Measurements from ENCODE around the gene MRM1. TPM values are rescaled to one million over a fixed set of nuclear protein-coding genes. Genes with fewer than 3 reads are reported as not detected.
A peak's percentile ranks its signal among the peaks of the same experiment; 100 is the strongest.

Gene MRM1
- total RNA-seq, 1 donor from 2014 or later: 3.6 TPM

GRCh38 chr17:36641877-36642845 lies 40.8 kb downstream of the MRM1 start:
- Mint-ChIP-seq H3K27me3 (ENCODE audit: unreplicated experiment) (peaks cover 89% of the 10 kb centered on the region), H3K9me3 (ENCODE audit: unreplicated experiment) (peaks cover 3% of the 10 kb centered on the region), H3K4me3 (ENCODE audit: unreplicated experiment) (peak overlapping the region; percentile 74), H3K27ac (ENCODE audit: unreplicated experiment) (no peak overlapping the region), H3K36me3 (ENCODE audit: unreplicated experiment) (no peaks in the 10 kb centered on the region), H3K4me1 (ENCODE audit: unreplicated experiment) (peaks cover 13% of the 10 kb centered on the region)
- DNase-seq (ENCODE audit: extremely low spot score, unreplicated experiment): no peak
- TF ChIP-seq, protein P1, sequence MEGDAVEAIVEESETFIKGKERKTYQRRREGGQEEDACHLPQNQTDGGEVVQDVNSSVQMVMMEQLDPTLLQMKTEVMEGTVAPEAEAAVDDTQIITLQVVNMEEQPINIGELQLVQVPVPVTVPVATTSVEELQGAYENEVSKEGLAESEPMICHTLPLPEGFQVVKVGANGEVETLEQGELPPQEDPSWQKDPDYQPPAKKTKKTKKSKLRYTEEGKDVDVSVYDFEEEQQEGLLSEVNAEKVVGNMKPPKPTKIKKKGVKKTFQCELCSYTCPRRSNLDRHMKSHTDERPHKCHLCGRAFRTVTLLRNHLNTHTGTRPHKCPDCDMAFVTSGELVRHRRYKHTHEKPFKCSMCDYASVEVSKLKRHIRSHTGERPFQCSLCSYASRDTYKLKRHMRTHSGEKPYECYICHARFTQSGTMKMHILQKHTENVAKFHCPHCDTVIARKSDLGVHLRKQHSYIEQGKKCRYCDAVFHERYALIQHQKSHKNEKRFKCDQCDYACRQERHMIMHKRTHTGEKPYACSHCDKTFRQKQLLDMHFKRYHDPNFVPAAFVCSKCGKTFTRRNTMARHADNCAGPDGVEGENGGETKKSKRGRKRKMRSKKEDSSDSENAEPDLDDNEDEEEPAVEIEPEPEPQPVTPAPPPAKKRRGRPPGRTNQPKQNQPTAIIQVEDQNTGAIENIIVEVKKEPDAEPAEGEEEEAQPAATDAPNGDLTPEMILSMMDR (IDR thresholded peaks at IDR 0.05): no peak

DNA sequence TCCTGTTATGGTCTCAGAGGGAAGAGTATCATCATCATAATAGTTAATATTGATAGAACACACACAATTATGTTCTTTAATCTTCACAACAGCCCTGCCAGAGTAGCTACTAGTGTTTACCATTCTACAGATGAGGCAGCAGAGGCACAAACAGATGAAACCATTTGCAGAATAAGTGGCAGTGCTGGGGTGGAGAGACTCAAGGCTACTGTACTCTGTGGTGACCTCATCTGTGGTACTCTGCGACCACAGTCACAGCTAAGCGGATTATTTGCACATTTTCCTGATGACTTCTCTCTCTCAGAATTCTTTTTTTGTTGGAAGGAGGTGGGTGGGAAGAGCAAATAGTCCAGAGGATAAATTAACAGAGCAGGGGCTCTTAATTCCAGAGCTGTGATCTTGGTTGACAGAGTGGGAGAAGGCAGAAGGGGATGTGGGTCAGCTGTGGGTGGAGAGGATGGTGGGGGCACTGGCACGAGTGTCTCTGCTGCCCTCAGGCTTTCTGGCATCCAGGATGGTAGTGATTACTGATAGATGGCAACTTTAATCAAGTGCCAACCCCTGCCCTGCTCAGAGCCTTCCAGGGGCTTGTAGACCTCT lies 41.8 kb downstream of the MRM1 start:
- peaks cover 13% of the 10 kb centered on the region for H3K4me1 Mint-ChIP-seq (ENCODE audit: unreplicated experiment)
- TF ChIP-seq, protein P1 (IDR thresholded peaks at IDR 0.05): no peak
- no peak overlapping the region for H3K4me3 Mint-ChIP-seq (ENCODE audit: unreplicated experiment)
- no peaks in the 10 kb centered on the region for H3K36me3 Mint-ChIP-seq (ENCODE audit: unreplicated experiment)
- peaks cover 3% of the 10 kb centered on the region for H3K9me3 Mint-ChIP-seq (ENCODE audit: unreplicated experiment)
- H3K27me3 Mint-ChIP-seq (ENCODE audit: unreplicated experiment): peaks cover 81% of the 10 kb centered on the region
- no peak for DNase-seq (ENCODE audit: extremely low spot score, unreplicated experiment)
- no peak overlapping the region for H3K27ac Mint-ChIP-seq (ENCODE audit: unreplicated experiment)

DNA sequence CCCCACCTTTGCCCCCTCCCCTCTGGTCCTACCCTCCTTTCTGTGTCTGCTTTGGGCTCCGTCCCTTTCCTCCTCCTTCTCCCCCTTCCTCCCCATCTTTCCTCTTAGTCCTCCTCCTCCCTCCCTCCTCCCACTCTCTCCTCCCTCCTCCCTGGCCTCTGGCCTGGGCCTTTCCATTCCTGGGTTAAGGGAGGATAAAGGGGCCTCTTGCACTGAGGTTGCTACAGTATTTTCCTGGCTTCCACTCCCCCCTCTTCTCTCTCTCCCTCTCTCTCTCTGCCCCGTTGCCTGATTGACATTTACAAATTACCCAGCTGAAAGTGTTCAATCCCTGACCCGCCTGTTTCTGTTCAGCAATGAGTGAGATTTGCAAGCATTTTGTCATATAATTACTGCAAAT lies 44.0 kb downstream of the MRM1 start:
- no peak for DNase-seq (ENCODE audit: extremely low spot score, unreplicated experiment)
- H3K4me1 Mint-ChIP-seq (ENCODE audit: unreplicated experiment): peaks cover 13% of the 10 kb centered on the region
- H3K27ac Mint-ChIP-seq (ENCODE audit: unreplicated experiment): no peak overlapping the region
- no peak overlapping the region for H3K4me3 Mint-ChIP-seq (ENCODE audit: unreplicated experiment)
- TF ChIP-seq, protein P1 (IDR thresholded peaks at IDR 0.05): no peak
- H3K36me3 Mint-ChIP-seq (ENCODE audit: unreplicated experiment): no peaks in the 10 kb centered on the region
- peaks cover under 1% of the 10 kb centered on the region for H3K9me3 Mint-ChIP-seq (ENCODE audit: unreplicated experiment)
- H3K27me3 Mint-ChIP-seq (ENCODE audit: unreplicated experiment): peaks cover 78% of the 10 kb centered on the region

DNA sequence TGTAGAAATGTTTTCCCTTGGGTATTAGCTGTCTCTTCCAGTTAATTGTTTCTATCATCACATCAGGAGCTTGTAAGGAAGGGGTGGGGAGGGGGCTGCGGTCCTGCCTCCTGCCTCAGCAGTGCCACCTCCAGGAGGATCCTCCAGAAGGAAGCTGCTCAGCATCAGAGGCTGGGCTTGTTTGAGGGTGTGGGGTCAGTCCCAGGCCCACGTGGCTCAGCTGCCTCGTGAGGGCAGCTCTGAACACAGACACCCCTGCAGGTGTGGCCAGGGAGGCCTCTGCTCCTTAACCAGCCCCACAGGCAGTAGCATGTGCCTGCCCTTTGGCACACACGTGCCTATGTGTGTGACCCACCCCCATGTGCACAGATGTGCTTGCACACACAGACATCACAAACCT lies 46.3 kb downstream of the MRM1 start:
- H3K4me1 Mint-ChIP-seq (ENCODE audit: unreplicated experiment): peaks cover under 1% of the 10 kb centered on the region
- TF ChIP-seq, protein P1 (IDR thresholded peaks at IDR 0.05): no peak
- no peak for DNase-seq (ENCODE audit: extremely low spot score, unreplicated experiment)
- H3K9me3 Mint-ChIP-seq (ENCODE audit: unreplicated experiment): no peaks in the 10 kb centered on the region
- no peak overlapping the region for H3K27ac Mint-ChIP-seq (ENCODE audit: unreplicated experiment)
- no peak overlapping the region for H3K4me3 Mint-ChIP-seq (ENCODE audit: unreplicated experiment)
- no peaks in the 10 kb centered on the region for H3K36me3 Mint-ChIP-seq (ENCODE audit: unreplicated experiment)
- H3K27me3 Mint-ChIP-seq (ENCODE audit: unreplicated experiment): peaks cover 71% of the 10 kb centered on the region
